Activated CD4-positive, alpha-beta T cell treated with anti-CD3 and anti-CD28 coated beads for 36 hours (primary cell): ENCODE measurements around the gene ODAD4. TPM values are rescaled to one million over a fixed set of nuclear protein-coding genes. Genes with fewer than 3 reads are reported as not detected.

Experiments used
- ATAC-seq: fragments of 200-7000 bp; cut with Tn5 transposase; one replicate; pipeline ENCODE4 v1.10.0; 2021; ENCODE audit warnings: mild to moderate bottlenecking, moderate library complexity
- CTCF ChIA-PET: fragments of 350-600 bp; sonication (Branson Sonifier 250); formaldehyde crosslinking; loops from one replicate; lab custom pipeline; 2021; ENCODE audit warnings: antibody characterized with exemption; lab: Charles Lee
- POLR2A ChIA-PET: fragments of 350-600 bp; sonication (Branson Sonifier 250); formaldehyde crosslinking; loops from one replicate; lab custom pipeline; 2021; ENCODE audit warnings: antibody characterized with exemption, inconsistent platforms; lab: Charles Lee
- DNase-seq: peaks from one replicate; pipeline ENCODE4 v3.0.0-alpha.2; 2020
- H3K27ac Mint-ChIP-seq: one replicate; pipeline ENCODE4 v1.8.0; 2021; ENCODE audit warnings: mixed read lengths
- H3K27me3 Mint-ChIP-seq: one replicate; pipeline ENCODE4 v1.8.0; 2021; ENCODE audit warnings: mixed read lengths
- H3K36me3 Mint-ChIP-seq: one replicate; pipeline ENCODE4 v1.8.0; 2021; ENCODE audit warnings: low read depth, mixed read lengths
- H3K4me1 Mint-ChIP-seq: one replicate; pipeline ENCODE4 v1.8.0; 2021; ENCODE audit warnings: mixed read lengths
- H3K4me3 Mint-ChIP-seq: one replicate; pipeline ENCODE4 v1.8.0; 2021; ENCODE audit warnings: mild to moderate bottlenecking, moderate library complexity, mixed read lengths
- H3K9me3 Mint-ChIP-seq: one replicate; pipeline ENCODE4 v1.8.0; 2021; ENCODE audit warnings: low read depth, mixed read lengths
- intact Hi-C, 2 experiments: fragments of 100-400 bp; cut with DNase I in 1 of 2; cut with micrococcal nuclease in 1 of 2; formaldehyde crosslinking; loops; one replicate each; pipeline versions ENCODE4 v1.14.2 to v1.15.1; 2022 to 2024; cut with DNase I, micrococcal nuclease
- total RNA-seq, 2 experiments: library from RNA; stranded (reverse); gene quantifications; one replicate each; pipeline ENCODE4 v1.2.3, GENCODE V29; 2021

ODAD4 gene, protein sequence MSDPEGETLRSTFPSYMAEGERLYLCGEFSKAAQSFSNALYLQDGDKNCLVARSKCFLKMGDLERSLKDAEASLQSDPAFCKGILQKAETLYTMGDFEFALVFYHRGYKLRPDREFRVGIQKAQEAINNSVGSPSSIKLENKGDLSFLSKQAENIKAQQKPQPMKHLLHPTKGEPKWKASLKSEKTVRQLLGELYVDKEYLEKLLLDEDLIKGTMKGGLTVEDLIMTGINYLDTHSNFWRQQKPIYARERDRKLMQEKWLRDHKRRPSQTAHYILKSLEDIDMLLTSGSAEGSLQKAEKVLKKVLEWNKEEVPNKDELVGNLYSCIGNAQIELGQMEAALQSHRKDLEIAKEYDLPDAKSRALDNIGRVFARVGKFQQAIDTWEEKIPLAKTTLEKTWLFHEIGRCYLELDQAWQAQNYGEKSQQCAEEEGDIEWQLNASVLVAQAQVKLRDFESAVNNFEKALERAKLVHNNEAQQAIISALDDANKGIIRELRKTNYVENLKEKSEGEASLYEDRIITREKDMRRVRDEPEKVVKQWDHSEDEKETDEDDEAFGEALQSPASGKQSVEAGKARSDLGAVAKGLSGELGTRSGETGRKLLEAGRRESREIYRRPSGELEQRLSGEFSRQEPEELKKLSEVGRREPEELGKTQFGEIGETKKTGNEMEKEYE
- 1 to 10 TPM in 1 of 2 experiments, under 1 TPM in 1; 0.81 to 1.1 TPM for total RNA-seq

DNA sequence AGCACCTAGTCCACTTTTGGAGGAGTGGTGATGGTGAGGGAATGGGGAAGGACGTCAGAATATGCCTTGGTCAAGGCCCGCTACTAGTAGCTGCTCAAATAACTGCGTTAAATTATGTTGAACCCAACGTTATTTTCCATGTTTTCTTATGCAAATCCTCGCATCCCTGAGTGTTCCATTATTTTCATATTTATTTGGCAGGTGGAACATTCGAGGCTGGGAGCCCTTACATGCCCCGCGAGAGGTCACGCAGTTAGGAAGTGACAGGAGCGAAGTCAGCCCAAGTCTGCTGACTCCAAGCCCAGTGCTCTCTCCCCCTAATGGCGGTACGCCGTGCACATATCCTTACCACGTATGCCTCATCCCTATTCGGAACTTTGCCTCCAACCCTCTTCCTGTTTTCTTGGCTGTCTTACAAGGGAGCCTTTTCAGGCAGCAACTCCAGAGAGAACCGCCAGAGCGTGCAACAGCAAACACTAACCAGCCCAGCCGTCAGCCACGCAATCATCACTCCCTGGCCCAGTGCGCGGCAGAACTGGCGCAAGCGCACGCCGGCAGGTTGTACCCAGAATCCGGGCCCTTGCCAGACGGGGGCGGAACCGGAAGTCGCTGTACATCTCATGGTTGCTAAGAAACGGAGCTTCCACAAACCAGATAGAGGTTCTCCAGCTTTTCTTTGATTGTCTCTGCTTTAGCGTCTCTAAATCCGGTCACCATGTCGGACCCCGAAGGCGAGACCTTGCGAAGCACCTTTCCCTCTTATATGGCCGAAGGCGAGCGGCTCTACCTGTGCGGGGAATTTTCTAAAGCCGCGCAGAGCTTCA is at the start of gene ODAD4:
Gene ODAD4, plus strand, starts transcription at position 609 of the 824 bp plus-strand sequence. Its CDS starts 107 bp downstream, at position 716.
- peaks cover 6% of the 10 kb centered on the region for H3K36me3 Mint-ChIP-seq
- no peaks in the 10 kb centered on the region for H3K9me3 Mint-ChIP-seq
- ATAC-seq (peak; percentile 99), DNase-seq (peak; percentile 98)
- peaks cover 21% of the 10 kb centered on the region for H3K4me1 Mint-ChIP-seq
- H3K27me3 Mint-ChIP-seq: no peaks in the 10 kb centered on the region
- intact Hi-C loops: loop anchor here (1.0 to 5.0 kb wide), 9 partner anchors 11 to 242 kb away; partner anchors contain the start of genes CNP (in 2 of the 2), EIF1 (in 1 of the 2), KAT2A (in 1 of the 2) and KLHL11 (in 1 of the 2)
- H3K4me3 Mint-ChIP-seq: peak within 1 kb of the TSS; percentile 96
- peak within 1 kb of the TSS; percentile 98 for H3K27ac Mint-ChIP-seq
- POLR2A ChIA-PET: interaction anchor here (0.6 to 1.7 kb wide), 9 partner anchors 12 to 1369 kb away, joined by 3 to 14 read pairs (median 3); partner anchors contain the start of genes ACLY and DNAJC7
- CTCF ChIA-PET: interaction anchor here (0.7 to 3.2 kb wide), 15 partner anchors 9 to 610 kb away, joined by 3 to 25 read pairs (median 4); partner anchors contain the start of genes ACLY, CNP, DNAJC7 and NAGLU

DNA sequence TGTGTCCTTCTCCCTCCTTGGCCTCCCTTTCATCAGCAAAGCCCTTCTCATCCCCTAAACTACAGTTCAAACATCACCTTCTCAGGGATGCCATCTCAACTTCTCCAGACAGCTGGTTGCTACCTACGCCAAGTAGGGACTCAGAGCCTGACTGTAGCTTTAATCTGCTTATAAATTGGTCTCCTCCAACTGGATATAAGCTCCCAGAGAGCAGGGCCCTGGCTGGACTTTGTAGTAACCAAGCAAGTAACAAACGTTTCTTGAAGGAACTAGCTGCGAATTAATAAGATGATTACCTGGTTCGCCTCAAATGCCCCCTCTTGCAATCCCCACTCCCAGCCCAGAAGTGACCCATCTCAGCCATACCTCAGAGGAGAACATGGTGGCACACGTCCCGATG is 47.7 kb upstream of the ODAD4 start:
- no peaks in the 10 kb centered on the region for H3K27me3 Mint-ChIP-seq
- DNase-seq (no peak), ATAC-seq (no peak)
- CTCF ChIA-PET: no interaction called here
- H3K27ac Mint-ChIP-seq: no peak overlapping the region
- POLR2A ChIA-PET: no interaction called here
- H3K4me1 Mint-ChIP-seq: no peaks in the 10 kb centered on the region
- H3K4me3 Mint-ChIP-seq: no peak overlapping the region
- intact Hi-C loops: no loop called here
- H3K9me3 Mint-ChIP-seq: no peaks in the 10 kb centered on the region
- H3K36me3 Mint-ChIP-seq: peaks cover 38% of the 10 kb centered on the region

DNA sequence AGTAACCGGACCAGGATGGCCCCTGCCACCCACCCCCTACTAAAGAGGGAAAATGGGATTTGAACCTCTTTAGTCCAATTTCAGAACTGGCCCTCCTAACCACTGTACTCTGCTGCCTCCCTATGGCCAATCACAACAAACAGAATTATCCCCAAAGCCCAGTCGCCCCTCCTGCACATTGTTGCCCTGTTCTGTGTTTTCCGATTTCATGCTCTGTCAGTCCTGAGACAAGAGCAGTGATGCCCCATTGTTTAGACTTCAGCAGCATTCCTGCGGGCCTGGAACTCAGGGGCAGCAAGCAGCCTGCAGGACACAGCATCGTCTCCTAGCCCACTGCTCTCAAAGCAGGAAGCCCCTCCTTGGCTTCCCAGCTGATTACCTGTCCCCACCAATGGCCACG is 44.7 kb upstream of the ODAD4 start:
- Mint-ChIP-seq H3K9me3 (no peaks in the 10 kb centered on the region), H3K27me3 (no peaks in the 10 kb centered on the region), H3K4me1 (no peaks in the 10 kb centered on the region), H3K36me3 (peaks cover 33% of the 10 kb centered on the region), H3K4me3 (no peak overlapping the region), H3K27ac (no peak overlapping the region)
- intact Hi-C loops: loop anchor here in 1 of 2 experiments (1.0 kb wide), 1 partner anchor 147 kb away; no protein-coding TSS in a partner anchor
- ATAC-seq: no peak
- ChIA-PET CTCF (interaction anchor here (1.1 kb wide), 1 partner anchor 74 kb away, joined by 4 read pairs; the partner anchor contains the start of gene P3H4), POLR2A (no interaction called here)
- DNase-seq: no peak

DNA sequence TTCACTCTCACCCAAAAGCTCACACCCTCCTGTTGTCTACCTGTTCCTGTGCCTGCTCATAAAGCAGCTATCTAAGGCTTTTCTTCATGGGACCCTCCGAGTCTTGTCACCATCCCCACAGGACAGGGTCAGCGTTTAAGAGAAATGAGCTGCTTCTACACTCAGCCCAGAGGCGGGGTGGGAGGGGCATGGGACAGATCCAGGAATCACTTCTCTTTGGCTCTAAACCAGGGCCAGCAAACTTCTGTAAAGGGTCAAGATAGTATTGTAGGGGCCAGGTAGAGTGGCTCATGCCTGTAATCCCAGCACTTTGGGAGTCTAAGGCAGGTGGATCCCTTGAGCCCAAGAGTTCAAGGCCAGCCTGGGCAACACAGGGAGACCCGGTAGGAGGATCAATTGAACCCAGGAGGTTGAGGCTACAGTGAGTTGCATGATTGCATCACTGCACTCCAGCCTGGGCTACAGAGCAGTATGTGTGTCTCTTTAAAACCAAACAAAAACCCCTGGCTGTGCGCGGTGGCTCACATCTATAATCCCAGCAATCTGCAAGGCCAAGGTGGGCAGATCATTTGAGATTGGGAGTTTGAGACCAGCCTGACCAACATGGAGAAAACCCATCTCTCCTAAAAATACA is 42.0 kb upstream of the ODAD4 start:
- no peak overlapping the region for H3K27ac Mint-ChIP-seq
- no peaks in the 10 kb centered on the region for H3K27me3 Mint-ChIP-seq
- no peak for ATAC-seq
- H3K9me3 Mint-ChIP-seq: no peaks in the 10 kb centered on the region
- H3K4me1 Mint-ChIP-seq: no peaks in the 10 kb centered on the region
- intact Hi-C loops: no loop called here
- H3K4me3 Mint-ChIP-seq: no peak overlapping the region
- H3K36me3 Mint-ChIP-seq: peaks cover 38% of the 10 kb centered on the region
- no peak for DNase-seq
- CTCF ChIA-PET: interaction anchor here (0.6 to 1.3 kb wide), 3 partner anchors 99 to 163 kb away, joined by 3 to 5 read pairs (median 3); no protein-coding TSS in a partner anchor
- POLR2A ChIA-PET: interaction anchor here (0.6 kb wide), 1 partner anchor 168 kb away, joined by 3 read pairs; no protein-coding TSS in a partner anchor

DNA sequence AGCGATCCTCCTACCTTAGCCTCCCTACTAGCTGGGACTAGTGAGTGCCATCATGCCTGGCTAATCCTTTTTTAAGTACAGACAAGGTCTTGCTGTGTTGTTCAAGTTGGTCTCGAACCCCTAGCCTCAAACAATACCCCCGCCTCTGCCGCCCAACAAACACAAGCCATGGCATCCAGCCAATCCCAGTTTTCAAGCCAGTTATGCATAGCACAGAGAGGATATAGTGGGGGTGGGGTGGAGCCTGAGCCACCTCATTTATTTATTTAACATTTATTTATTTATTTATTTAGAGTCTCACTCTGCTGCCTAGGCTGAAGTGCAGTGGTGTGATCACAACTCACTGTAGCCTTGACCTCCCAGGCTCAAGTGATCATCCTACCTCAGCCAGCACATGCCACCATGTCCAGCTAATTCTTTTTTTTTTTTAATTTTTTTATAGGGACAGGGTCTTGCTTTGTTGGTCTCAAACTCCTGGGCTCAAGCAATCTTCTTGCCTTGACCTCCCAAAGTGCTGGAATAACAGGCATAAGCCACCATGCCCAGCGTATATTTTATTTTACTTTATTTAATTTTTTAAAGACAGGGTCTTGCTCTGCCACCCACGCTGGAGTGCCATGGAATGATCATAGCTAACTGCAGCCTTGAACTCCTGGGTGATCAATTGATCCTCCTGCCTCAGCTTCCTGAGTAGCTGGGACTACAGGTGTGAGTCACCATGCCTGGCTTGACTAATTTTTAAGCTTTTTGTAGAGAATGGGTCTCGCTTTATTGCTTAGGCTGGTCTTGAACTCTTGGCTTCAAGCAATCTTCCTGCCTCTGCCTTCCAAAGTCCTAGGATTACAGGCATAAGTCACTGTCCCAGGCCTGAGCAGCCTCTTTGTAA is 39.0 kb upstream of the ODAD4 start:
- Mint-ChIP-seq H3K36me3 (peaks cover 40% of the 10 kb centered on the region), H3K9me3 (no peaks in the 10 kb centered on the region), H3K27me3 (no peaks in the 10 kb centered on the region), H3K27ac (no peak overlapping the region), H3K4me1 (no peaks in the 10 kb centered on the region), H3K4me3 (no peak overlapping the region)
- ATAC-seq (no peak), DNase-seq (no peak)
- POLR2A ChIA-PET: interaction anchor here (0.6 kb wide), 1 partner anchor 28 kb away, joined by 3 read pairs; no protein-coding TSS in a partner anchor
- intact Hi-C loops: no loop called here
- CTCF ChIA-PET: no interaction called here

DNA sequence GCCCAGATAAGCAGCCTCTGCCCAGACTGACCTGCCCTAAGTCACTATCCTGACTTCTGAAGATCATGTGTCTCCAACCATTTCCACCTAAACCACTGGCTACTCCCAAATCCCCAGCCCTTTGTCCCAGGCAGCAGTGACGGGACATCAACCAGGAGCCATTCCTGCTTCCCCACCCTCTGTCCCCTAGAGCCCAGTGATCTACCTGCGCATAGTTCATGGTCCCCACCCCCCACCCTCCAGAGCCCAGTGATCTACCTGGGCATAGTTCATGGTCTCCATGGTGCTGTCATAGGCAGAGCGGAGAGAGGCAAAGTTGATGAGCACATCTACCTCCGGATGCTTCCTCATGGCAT is 38.4 kb upstream of the ODAD4 start:
- ATAC-seq: no peak
- intact Hi-C loops: no loop called here
- Mint-ChIP-seq H3K27ac (no peak overlapping the region), H3K27me3 (no peaks in the 10 kb centered on the region), H3K4me1 (no peaks in the 10 kb centered on the region), H3K9me3 (no peaks in the 10 kb centered on the region), H3K4me3 (no peak overlapping the region), H3K36me3 (peaks cover 45% of the 10 kb centered on the region)
- no peak for DNase-seq
- ChIA-PET POLR2A (interaction anchor here (0.6 kb wide), 1 partner anchor 29 kb away, joined by 3 read pairs; no protein-coding TSS in a partner anchor), CTCF (no interaction called here)

DNA sequence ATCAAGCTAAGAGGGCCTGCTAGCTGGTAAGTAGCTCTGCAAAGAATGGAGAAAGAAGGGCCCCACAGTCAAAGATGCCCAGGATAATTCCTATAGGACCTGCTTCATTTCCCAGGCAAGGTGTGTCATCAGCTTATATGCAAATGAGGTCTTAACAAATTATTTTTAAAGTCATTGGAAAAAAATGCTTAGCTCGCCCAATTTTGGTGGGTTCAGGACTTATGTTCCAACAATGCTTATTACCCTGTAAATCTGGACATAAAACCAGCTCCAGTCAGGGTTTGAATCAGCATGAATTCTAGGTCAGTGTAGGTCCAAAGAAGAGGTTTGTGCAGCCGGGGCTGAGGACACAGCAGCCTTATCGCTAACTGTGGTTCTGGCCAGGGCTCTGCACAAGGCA is 37.0 kb upstream of the ODAD4 start:
- intact Hi-C loops: no loop called here
- no peak for ATAC-seq
- Mint-ChIP-seq H3K27me3 (no peaks in the 10 kb centered on the region), H3K4me3 (no peak overlapping the region), H3K4me1 (no peaks in the 10 kb centered on the region), H3K36me3 (peaks cover 45% of the 10 kb centered on the region), H3K27ac (no peak overlapping the region), H3K9me3 (no peaks in the 10 kb centered on the region)
- ChIA-PET POLR2A (no interaction called here), CTCF (interaction anchor here (0.6 to 1.3 kb wide), 3 partner anchors 21 to 1330 kb away, joined by 3 to 5 read pairs (median 4); no protein-coding TSS in a partner anchor)
- DNase-seq: no peak

DNA sequence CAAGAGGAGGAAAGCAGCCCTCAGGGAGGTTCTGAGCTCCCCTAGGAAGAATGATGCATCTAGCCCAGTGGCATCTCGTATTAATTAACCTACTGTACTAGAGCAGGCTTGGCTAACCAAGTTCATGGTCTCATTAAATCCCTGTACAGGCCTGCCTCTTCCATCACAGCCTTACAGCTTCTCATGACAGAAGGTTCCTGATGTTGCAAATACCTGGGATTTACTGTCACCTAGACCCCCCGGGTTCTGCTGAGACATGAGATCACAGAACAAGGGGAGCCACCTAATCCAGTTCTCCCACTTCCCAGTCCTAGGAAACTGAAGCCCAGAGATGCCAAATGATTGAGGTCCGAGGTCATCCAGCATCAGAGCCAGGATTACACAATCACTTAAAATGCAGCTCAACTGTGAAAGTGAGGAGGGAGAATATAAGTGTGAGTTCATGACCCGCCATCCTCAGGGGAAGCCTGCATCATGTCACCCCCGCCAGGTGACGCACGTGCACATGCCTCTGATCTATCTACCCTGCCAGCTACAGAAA is 35.6 kb upstream of the ODAD4 start:
- H3K4me3 Mint-ChIP-seq: no peak overlapping the region
- POLR2A ChIA-PET: interaction anchor here (0.8 kb wide), 1 partner anchor 109 kb away, joined by 3 read pairs; the partner anchor contains the start of gene JUP
- no peaks in the 10 kb centered on the region for H3K4me1 Mint-ChIP-seq
- H3K9me3 Mint-ChIP-seq: no peaks in the 10 kb centered on the region
- CTCF ChIA-PET: interaction anchor here (0.6 kb wide), 1 partner anchor 747 kb away, joined by 3 read pairs; no protein-coding TSS in a partner anchor
- no peak overlapping the region for H3K27ac Mint-ChIP-seq
- intact Hi-C loops: no loop called here
- DNase-seq: no peak
- peaks cover 53% of the 10 kb centered on the region for H3K36me3 Mint-ChIP-seq
- H3K27me3 Mint-ChIP-seq: no peaks in the 10 kb centered on the region
- ATAC-seq: no peak

DNA sequence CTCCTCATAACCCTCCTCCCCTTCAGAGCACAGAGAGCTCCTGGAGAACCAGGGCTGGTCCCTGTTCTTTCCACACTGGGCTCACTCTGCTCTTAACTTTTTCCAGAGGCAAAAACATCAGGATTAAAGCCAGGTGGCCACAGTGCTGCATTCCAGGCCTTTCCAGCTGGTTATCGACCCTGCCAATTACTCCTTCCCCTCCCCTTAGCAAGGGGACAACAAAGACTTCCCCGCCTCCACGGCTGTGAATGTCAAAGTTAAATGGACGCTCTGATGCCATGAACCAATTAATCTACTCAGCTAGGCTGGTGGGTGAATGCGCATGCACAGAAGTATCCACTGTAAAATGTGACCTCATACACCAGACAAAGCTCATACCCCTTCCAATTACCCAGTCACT is 34.8 kb upstream of the ODAD4 start:
- intact Hi-C loops: no loop called here
- Mint-ChIP-seq H3K27ac (no peak overlapping the region), H3K4me1 (no peaks in the 10 kb centered on the region), H3K36me3 (peaks cover 52% of the 10 kb centered on the region), H3K27me3 (no peaks in the 10 kb centered on the region), H3K4me3 (no peak overlapping the region), H3K9me3 (no peaks in the 10 kb centered on the region)
- ATAC-seq: no peak
- DNase-seq: no peak
- CTCF ChIA-PET: no interaction called here
- POLR2A ChIA-PET: interaction anchor here (0.8 kb wide), 1 partner anchor 110 kb away, joined by 3 read pairs; the partner anchor contains the start of gene JUP
